K562 (cell line): Measurements from ENCODE around the gene GSTM1. TPM values are rescaled to one million over a fixed set of nuclear protein-coding genes. Genes with fewer than 3 reads are reported as not detected.

Experiments
- ARHGAP35 ChIP-seq: fragments of 450-650 bp; IDR thresholded peaks from 2 replicates; pipeline ENCODE4 v1.6.1; 2018; ENCODE audit not compliant: partially characterized antibody
- CHD1 ChIP-seq: fragments of 200-600 bp; sonication (generic); IDR thresholded peaks from one replicate; pipeline ENCODE4 v1.6.1; 2012; ENCODE audit warnings: mild to moderate bottlenecking, moderate library complexity, low read length, inconsistent platforms
- FOXA1 ChIP-seq: fragments of 450-650 bp; IDR thresholded peaks from 2 replicates; pipeline ENCODE4 v1.6.1; 2016; ENCODE audit warnings: mild to moderate bottlenecking, borderline replicate concordance
- L3MBTL2 ChIP-seq: fragments of 450-650 bp; IDR thresholded peaks from 2 replicates; pipeline ENCODE4 v1.6.1; 2016; ENCODE audit warnings: mild to moderate bottlenecking, moderate library complexity
- NCOR1 ChIP-seq: fragments of 450-650 bp; IDR thresholded peaks from 2 replicates; pipeline ENCODE4 v1.6.1; 2016; ENCODE audit warnings: mild to moderate bottlenecking, moderate library complexity
- NUFIP1 ChIP-seq: fragments of 450-650 bp; IDR thresholded peaks from 2 replicates; pipeline ENCODE4 v1.6.1; 2018; ENCODE audit not compliant: partially characterized antibody
- PHF8 ChIP-seq: fragments of 200-600 bp; sonication (generic); IDR thresholded peaks from 2 replicates; pipeline ENCODE4 v1.6.1; 2012; ENCODE audit warnings: mixed run types, mild to moderate bottlenecking, inconsistent platforms, low read length, moderate library complexity, borderline replicate concordance
- PRMT5 ChIP-seq: sonication (generic); formaldehyde crosslinking; IDR thresholded peaks from 2 replicates; pipeline ENCODE4 v1.5.0; 2020; ENCODE audit warnings: missing genetic modification reagents
- SMARCA5 ChIP-seq: fragments of 450-650 bp; IDR thresholded peaks from 2 replicates; pipeline ENCODE4 v1.6.1; 2016
- SRSF1 ChIP-seq: fragments of 200-400 bp; formaldehyde crosslinking; IDR thresholded peaks from 2 replicates; pipeline ENCODE4 v1.6.1; 2017; ENCODE audit warnings: mild to moderate bottlenecking, low read depth, low read length, moderate library complexity
- STAG1 ChIP-seq: sonication (generic); formaldehyde crosslinking; IDR thresholded peaks from 2 replicates; pipeline ENCODE4 v1.5.0; 2020; ENCODE audit warnings: missing genetic modification reagents, borderline replicate concordance
- SUPT5H ChIP-seq: fragments of 450-650 bp; IDR thresholded peaks from 2 replicates; pipeline ENCODE4 v1.6.1; 2016
- ZNF12 ChIP-seq: sonication (generic); formaldehyde crosslinking; IDR thresholded peaks from 2 replicates; pipeline ENCODE4 v1.4.0; 2020; ENCODE audit warnings: mild to moderate bottlenecking, missing genetic modification reagents
- ZNF121 ChIP-seq: sonication (generic); formaldehyde crosslinking; conservative IDR thresholded peaks from 2 replicates; pipeline ENCODE4 v1.8.0; 2022; ENCODE audit warnings: missing genetic modification reagents
- ZNF431 ChIP-seq: sonication (generic); formaldehyde crosslinking; IDR thresholded peaks from 2 replicates; pipeline ENCODE4 v1.8.0; 2022; ENCODE audit warnings: mild to moderate bottlenecking, missing genetic modification reagents
- ZNF780A ChIP-seq: fragments of 250-450 bp; sonication (Bioruptor Pico); IDR thresholded peaks from 2 replicates; pipeline ENCODE4 v1.5.0; 2021; ENCODE audit warnings: mild to moderate bottlenecking
- polyA plus RNA-seq, 8 experiments: library from polyadenylated mRNA; depleted of rRNA in 4 of 8; stranded (reverse) in 5 of 8; unstranded in 3 of 8; fragments of >200 nt; fragmentation: Nextera tagmentation in 2 of 8; fragmentation: Illumina TruSeq in 1 of 8; extraction: Ambion mirVana in 2 of 8; extraction: Trizol in 1 of 8; gene quantifications; 2 replicates each; pipeline versions ENCODE4 v1.2.1 to v1.2.3, GENCODE V29; 2011 to 2014; ENCODE audit warnings: inconsistent platforms in 1 of 8, missing spikeins in 1 of 8
- total RNA-seq, 7 experiments: library from RNA; depleted of rRNA in 6 of 7; stranded (reverse); fragments of >200 nt in 6 of 7; fragmentation: Illumina TruSeq in 2 of 7; extraction: Trizol in 2 of 7; gene quantifications; 2 replicates each; pipeline versions ENCODE4 v1.2.1 to v1.2.3, GENCODE V29; 2011 to 2021; ENCODE audit warnings: low replicate concordance in 1 of 7
- TF ChIP-seq, protein P1 (sequence below): fragments of 450-650 bp; formaldehyde crosslinking; IDR thresholded peaks from 2 replicates; pipeline ENCODE4 v1.4.0; 2020; ENCODE audit warnings: mild to moderate bottlenecking, moderate library complexity
- TF ChIP-seq, protein P2 (sequence below): fragments of 250-450 bp; sonication (Bioruptor Pico); IDR thresholded peaks from 2 replicates; pipeline ENCODE4 v1.8.0; 2021; ENCODE audit warnings: mild to moderate bottlenecking, moderate library complexity
- TF ChIP-seq, protein P3 (sequence below): fragments of 450-650 bp; conservative IDR thresholded peaks from 2 replicates; pipeline ENCODE4 v1.6.1; 2016; ENCODE audit warnings: missing genetic modification characterization, low read depth, mild to moderate bottlenecking, control low read depth, missing compliant biosample characterization
- TF ChIP-seq, protein P4 (sequence below): fragments of 450-650 bp; IDR thresholded peaks from 2 replicates; pipeline ENCODE4 v1.6.1; 2016; ENCODE audit warnings: borderline replicate concordance
- TF ChIP-seq, protein P5 (sequence below): sonication (generic); formaldehyde crosslinking; IDR thresholded peaks from 2 replicates; pipeline ENCODE4 v1.8.1; 2023; ENCODE audit warnings: mild to moderate bottlenecking, missing genetic modification reagents
- TF ChIP-seq, protein P6 (sequence below): fragments of 250-450 bp; sonication (Bioruptor Pico); IDR thresholded peaks from 2 replicates; pipeline ENCODE4 v1.9.0; 2021; ENCODE audit warnings: mild to moderate bottlenecking

The GSTM1 gene
- total and polyA plus RNA-seq, 9 of the 15 experiments (the other 6 are each of a cell fraction or from before 2014, with no cell fraction given): not detected

DNA sequence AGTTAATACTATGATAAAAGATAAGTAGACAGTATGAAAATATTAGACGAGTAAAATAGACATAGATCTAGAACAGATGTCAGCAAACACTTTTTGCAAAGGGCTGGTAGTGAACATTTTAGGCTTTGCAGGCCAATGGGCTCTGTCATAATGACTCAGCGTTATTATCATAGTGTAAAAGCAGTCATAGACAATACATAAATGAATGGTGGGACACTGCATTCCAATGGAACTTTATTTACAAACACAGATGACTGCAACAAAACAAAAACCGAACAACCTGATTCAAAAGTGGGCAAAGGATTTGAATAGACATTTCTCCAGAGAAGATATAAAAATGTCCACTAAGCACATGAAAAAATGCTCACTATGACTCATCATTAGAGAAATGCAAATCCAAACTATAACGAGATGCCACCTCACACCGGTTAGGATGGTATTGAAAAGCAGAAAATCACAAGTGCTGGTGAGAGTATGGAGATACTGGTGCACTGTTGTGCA is 31.8 kb downstream of the GSTM1 start (continued):
- TF ChIP-seq, protein P1, sequence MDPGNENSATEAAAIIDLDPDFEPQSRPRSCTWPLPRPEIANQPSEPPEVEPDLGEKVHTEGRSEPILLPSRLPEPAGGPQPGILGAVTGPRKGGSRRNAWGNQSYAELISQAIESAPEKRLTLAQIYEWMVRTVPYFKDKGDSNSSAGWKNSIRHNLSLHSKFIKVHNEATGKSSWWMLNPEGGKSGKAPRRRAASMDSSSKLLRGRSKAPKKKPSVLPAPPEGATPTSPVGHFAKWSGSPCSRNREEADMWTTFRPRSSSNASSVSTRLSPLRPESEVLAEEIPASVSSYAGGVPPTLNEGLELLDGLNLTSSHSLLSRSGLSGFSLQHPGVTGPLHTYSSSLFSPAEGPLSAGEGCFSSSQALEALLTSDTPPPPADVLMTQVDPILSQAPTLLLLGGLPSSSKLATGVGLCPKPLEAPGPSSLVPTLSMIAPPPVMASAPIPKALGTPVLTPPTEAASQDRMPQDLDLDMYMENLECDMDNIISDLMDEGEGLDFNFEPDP: no peak
- TF ChIP-seq ARHGAP35 (no peak), ZNF780A (CRISPR knock-in tag) (peak; percentile 34; the same call in 1 of the 2 replicates), PRMT5 (CRISPR knock-in tag) (no peak), SRSF1 (no peak), PHF8 (no peak), SMARCA5 (no peak), ZNF121 (CRISPR knock-in tag) (no peak), ZNF431 (CRISPR knock-in tag) (no peak), CHD1 (no peak), NUFIP1 (no peak), FOXA1 (no peak), NCOR1 (0 out of 2 replicates have a peak, but pooled peaks have one; percentile 17), STAG1 (no peak), L3MBTL2 (0 out of 2 replicates have a peak, but pooled peaks have one; percentile 49), ZNF12 (CRISPR knock-in tag) (no peak), SUPT5H (no peak)
- TF ChIP-seq, protein P2, sequence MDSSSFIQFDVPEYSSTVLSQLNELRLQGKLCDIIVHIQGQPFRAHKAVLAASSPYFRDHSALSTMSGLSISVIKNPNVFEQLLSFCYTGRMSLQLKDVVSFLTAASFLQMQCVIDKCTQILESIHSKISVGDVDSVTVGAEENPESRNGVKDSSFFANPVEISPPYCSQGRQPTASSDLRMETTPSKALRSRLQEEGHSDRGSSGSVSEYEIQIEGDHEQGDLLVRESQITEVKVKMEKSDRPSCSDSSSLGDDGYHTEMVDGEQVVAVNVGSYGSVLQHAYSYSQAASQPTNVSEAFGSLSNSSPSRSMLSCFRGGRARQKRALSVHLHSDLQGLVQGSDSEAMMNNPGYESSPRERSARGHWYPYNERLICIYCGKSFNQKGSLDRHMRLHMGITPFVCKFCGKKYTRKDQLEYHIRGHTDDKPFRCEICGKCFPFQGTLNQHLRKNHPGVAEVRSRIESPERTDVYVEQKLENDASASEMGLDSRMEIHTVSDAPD (CRISPR knock-in tag): no peak
- TF ChIP-seq, protein P3, sequence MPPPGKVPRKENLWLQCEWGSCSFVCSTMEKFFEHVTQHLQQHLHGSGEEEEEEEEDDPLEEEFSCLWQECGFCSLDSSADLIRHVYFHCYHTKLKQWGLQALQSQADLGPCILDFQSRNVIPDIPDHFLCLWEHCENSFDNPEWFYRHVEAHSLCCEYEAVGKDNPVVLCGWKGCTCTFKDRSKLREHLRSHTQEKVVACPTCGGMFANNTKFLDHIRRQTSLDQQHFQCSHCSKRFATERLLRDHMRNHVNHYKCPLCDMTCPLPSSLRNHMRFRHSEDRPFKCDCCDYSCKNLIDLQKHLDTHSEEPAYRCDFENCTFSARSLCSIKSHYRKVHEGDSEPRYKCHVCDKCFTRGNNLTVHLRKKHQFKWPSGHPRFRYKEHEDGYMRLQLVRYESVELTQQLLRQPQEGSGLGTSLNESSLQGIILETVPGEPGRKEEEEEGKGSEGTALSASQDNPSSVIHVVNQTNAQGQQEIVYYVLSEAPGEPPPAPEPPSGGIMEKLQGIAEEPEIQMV (tag): 0 out of 2 replicates have a peak, but pooled peaks have one; percentile 11
- TF ChIP-seq, protein P4, sequence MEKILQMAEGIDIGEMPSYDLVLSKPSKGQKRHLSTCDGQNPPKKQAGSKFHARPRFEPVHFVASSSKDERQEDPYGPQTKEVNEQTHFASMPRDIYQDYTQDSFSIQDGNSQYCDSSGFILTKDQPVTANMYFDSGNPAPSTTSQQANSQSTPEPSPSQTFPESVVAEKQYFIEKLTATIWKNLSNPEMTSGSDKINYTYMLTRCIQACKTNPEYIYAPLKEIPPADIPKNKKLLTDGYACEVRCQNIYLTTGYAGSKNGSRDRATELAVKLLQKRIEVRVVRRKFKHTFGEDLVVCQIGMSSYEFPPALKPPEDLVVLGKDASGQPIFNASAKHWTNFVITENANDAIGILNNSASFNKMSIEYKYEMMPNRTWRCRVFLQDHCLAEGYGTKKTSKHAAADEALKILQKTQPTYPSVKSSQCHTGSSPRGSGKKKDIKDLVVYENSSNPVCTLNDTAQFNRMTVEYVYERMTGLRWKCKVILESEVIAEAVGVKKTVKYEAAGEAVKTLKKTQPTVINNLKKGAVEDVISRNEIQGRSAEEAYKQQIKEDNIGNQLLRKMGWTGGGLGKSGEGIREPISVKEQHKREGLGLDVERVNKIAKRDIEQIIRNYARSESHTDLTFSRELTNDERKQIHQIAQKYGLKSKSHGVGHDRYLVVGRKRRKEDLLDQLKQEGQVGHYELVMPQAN: no peak
- TF ChIP-seq, protein P5, sequence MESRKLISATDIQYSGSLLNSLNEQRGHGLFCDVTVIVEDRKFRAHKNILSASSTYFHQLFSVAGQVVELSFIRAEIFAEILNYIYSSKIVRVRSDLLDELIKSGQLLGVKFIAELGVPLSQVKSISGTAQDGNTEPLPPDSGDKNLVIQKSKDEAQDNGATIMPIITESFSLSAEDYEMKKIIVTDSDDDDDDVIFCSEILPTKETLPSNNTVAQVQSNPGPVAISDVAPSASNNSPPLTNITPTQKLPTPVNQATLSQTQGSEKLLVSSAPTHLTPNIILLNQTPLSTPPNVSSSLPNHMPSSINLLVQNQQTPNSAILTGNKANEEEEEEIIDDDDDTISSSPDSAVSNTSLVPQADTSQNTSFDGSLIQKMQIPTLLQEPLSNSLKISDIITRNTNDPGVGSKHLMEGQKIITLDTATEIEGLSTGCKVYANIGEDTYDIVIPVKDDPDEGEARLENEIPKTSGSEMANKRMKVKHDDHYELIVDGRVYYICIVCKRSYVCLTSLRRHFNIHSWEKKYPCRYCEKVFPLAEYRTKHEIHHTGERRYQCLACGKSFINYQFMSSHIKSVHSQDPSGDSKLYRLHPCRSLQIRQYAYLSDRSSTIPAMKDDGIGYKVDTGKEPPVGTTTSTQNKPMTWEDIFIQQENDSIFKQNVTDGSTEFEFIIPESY (CRISPR knock-in tag): no peak
- TF ChIP-seq, protein P6, sequence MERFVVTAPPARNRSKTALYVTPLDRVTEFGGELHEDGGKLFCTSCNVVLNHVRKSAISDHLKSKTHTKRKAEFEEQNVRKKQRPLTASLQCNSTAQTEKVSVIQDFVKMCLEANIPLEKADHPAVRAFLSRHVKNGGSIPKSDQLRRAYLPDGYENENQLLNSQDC: 0 out of 2 replicates have a peak, but pooled peaks have one; percentile 10
